ENCODE measurements around the gene HBA2. TPM values are rescaled to one million over a fixed set of nuclear protein-coding genes. Genes with fewer than 3 reads are reported as not detected.
A peak's percentile ranks its signal among the peaks of the same experiment; 100 is the strongest.

The HBA2 gene
- total RNA-seq, 5 donors from 2014 or later (not counting 1 experiment from before 2014, with no cell fraction given): 13.2 TPM; not detected in 4

GRCh38 chr16:180681-181564 is 8.2 kb downstream of the HBA2 start:
- H3K27ac ChIP-seq (ENCODE audit: low read length): no peak overlapping the region
- peak in 33 of 35 experiments; percentile 61 to 89 (median 82) for DNase-seq
- H3K36me3 ChIP-seq (ENCODE audit: control insufficient read depth in 2 of 2, extremely low read depth in 1 of 2, insufficient read depth in 1 of 2, low read length in 1 of 2): no peaks in the 10 kb centered on the region
- H3K36me3 Mint-ChIP-seq: no peaks in the 10 kb centered on the region
- no peak overlapping the region for H3K27ac Mint-ChIP-seq
- ATAC-seq (replicated peaks in 1 of 4): peak; percentile 83 to 92 (median 87)
- H3K4me1 Mint-ChIP-seq: peaks cover 0 to 17% (median 6%) of the 10 kb centered on the region in 3 donors
- ChIA-PET CTCF (interaction anchor here (0.7 to 1.3 kb wide), 6 partner anchors 8 to 181 kb away, joined by 3 to 8 read pairs (median 4); no protein-coding TSS in a partner anchor), POLR2A (no interaction called here)
- peak overlapping the region; percentile 42 to 67 for H3K4me3 ChIP-seq (ENCODE audit: control insufficient read depth in 1 of 2, extremely low read depth in 1 of 2, low read length in 1 of 2)
- peaks cover 7 to 41% of the 10 kb centered on the region in 2 experiments for H3K27me3 ChIP-seq (replicated peaks in 1 of 2; ENCODE audit: control insufficient read depth in 2 of 2, extremely low read depth in 1 of 2, insufficient read depth in 2 of 2, low read length in 1 of 2)
- peak overlapping the region; percentile 6 to 71 (median 57) for H3K4me3 Mint-ChIP-seq
- 2% methylated on average over 80 of the region's 89 CpGs for WGBS (ENCODE audit: insufficient coverage)
- H3K4me1 ChIP-seq (ENCODE audit: control insufficient read depth in 1 of 2, extremely low read depth in 1 of 2, insufficient read depth in 2 of 2, low read length in 2 of 2): peaks cover 0 to 25% of the 10 kb centered on the region in 2 experiments
- peaks cover 5 to 26% of the 10 kb centered on the region in 2 donors for H3K27me3 Mint-ChIP-seq
- H3K9me3 Mint-ChIP-seq: no peaks in the 10 kb centered on the region
- no peaks in the 10 kb centered on the region for H3K9me3 ChIP-seq

GRCh38 chr16:181565-182021 is 8.9 kb downstream of the HBA2 start:
- peaks cover 0 to 15% (median 6%) of the 10 kb centered on the region in 3 donors for H3K4me1 Mint-ChIP-seq
- H3K27ac ChIP-seq (ENCODE audit: low read length): no peak overlapping the region
- CTCF ChIA-PET: interaction anchor here (0.6 to 2.2 kb wide), 8 partner anchors 17 to 171 kb away, joined by 3 to 9 read pairs (median 4); no protein-coding TSS in a partner anchor
- H3K36me3 ChIP-seq (ENCODE audit: control insufficient read depth in 2 of 2, extremely low read depth in 1 of 2, insufficient read depth in 1 of 2, low read length in 1 of 2): no peaks in the 10 kb centered on the region
- H3K9me3 ChIP-seq: no peaks in the 10 kb centered on the region
- 11% methylated on average over 20 of the region's 22 CpGs for WGBS (ENCODE audit: insufficient coverage)
- H3K4me3 ChIP-seq (ENCODE audit: control insufficient read depth in 1 of 2, extremely low read depth in 1 of 2, low read length in 1 of 2): no peak overlapping the region
- no peak for ATAC-seq (replicated peaks in 1 of 4)
- H3K27ac Mint-ChIP-seq: no peak overlapping the region
- H3K9me3 Mint-ChIP-seq: no peaks in the 10 kb centered on the region
- H3K4me1 ChIP-seq (ENCODE audit: control insufficient read depth in 1 of 2, extremely low read depth in 1 of 2, insufficient read depth in 2 of 2, low read length in 2 of 2): peaks cover 0 to 23% of the 10 kb centered on the region in 2 experiments
- no peak overlapping the region for H3K4me3 Mint-ChIP-seq
- POLR2A ChIA-PET: no interaction called here
- peaks cover 7 to 41% of the 10 kb centered on the region in 2 experiments for H3K27me3 ChIP-seq (replicated peaks in 1 of 2; ENCODE audit: control insufficient read depth in 2 of 2, extremely low read depth in 1 of 2, insufficient read depth in 2 of 2, low read length in 1 of 2)
- peaks cover 5 to 25% of the 10 kb centered on the region in 2 donors for H3K27me3 Mint-ChIP-seq
- H3K36me3 Mint-ChIP-seq: no peaks in the 10 kb centered on the region
- peak in 2 of 35 experiments; percentile 78 to 86 for DNase-seq

GRCh38 chr16:183005-183404 is 10.3 kb downstream of the HBA2 start:
- Histone ChIP-seq H3K4me1 (ENCODE audit: control insufficient read depth in 1 of 2, extremely low read depth in 1 of 2, insufficient read depth in 2 of 2, low read length in 2 of 2) (peaks cover 0 to 21% of the 10 kb centered on the region in 2 experiments), H3K27me3 (replicated peaks in 1 of 2; ENCODE audit: control insufficient read depth in 2 of 2, extremely low read depth in 1 of 2, insufficient read depth in 2 of 2, low read length in 1 of 2) (peaks cover 6 to 29% of the 10 kb centered on the region in 2 experiments), H3K36me3 (ENCODE audit: control insufficient read depth in 2 of 2, extremely low read depth in 1 of 2, insufficient read depth in 1 of 2, low read length in 1 of 2) (peaks cover 2 to 8% of the 10 kb centered on the region in 2 donors), H3K27ac (ENCODE audit: low read length) (no peak overlapping the region), H3K9me3 (no peaks in the 10 kb centered on the region), H3K4me3 (ENCODE audit: control insufficient read depth in 1 of 2, extremely low read depth in 1 of 2, low read length in 1 of 2) (no peak overlapping the region)
- Mint-ChIP-seq H3K36me3 (peaks cover 3% of the 10 kb centered on the region), H3K4me3 (no peak overlapping the region), H3K27ac (no peak overlapping the region), H3K4me1 (peaks cover 0 to 7% (median 6%) of the 10 kb centered on the region in 3 donors), H3K27me3 (peaks cover 0 to 16% of the 10 kb centered on the region in 2 donors), H3K9me3 (no peaks in the 10 kb centered on the region)
- ATAC-seq (replicated peaks in 1 of 4) (no peak), DNase-seq (no peak)
- ChIA-PET CTCF (interaction anchor here (0.6 to 2.2 kb wide), 3 partner anchors 24 to 465 kb away, joined by 3 to 6 read pairs (median 6); no protein-coding TSS in a partner anchor), POLR2A (no interaction called here)
- WGBS (ENCODE audit: insufficient coverage): 89% methylated on average over 6 of the region's 7 CpGs

- no peak overlapping the region for H3K27ac Mint-ChIP-seq
- H3K27me3 ChIP-seq (replicated peaks in 1 of 2; ENCODE audit: control insufficient read depth in 2 of 2, extremely low read depth in 1 of 2, insufficient read depth in 2 of 2, low read length in 1 of 2): peaks cover 0 to 8% of the 10 kb centered on the region in 2 experiments
- H3K9me3 ChIP-seq: no peaks in the 10 kb centered on the region
- H3K27me3 Mint-ChIP-seq: no peaks in the 10 kb centered on the region
- ATAC-seq (replicated peaks in 1 of 4) (no peak), DNase-seq (no peak)
- no peak overlapping the region for H3K4me3 Mint-ChIP-seq
- ChIA-PET CTCF (no interaction called here), POLR2A (no interaction called here)
- peaks cover 3 to 9% (median 4%) of the 10 kb centered on the region in 3 donors for H3K4me1 Mint-ChIP-seq
- no peak overlapping the region for H3K4me3 ChIP-seq (ENCODE audit: control insufficient read depth in 1 of 2, extremely low read depth in 1 of 2, low read length in 1 of 2)
- H3K9me3 Mint-ChIP-seq: no peaks in the 10 kb centered on the region
- peaks cover 19% of the 10 kb centered on the region for H3K36me3 Mint-ChIP-seq
- H3K27ac ChIP-seq (ENCODE audit: low read length): no peak overlapping the region
- H3K4me1 ChIP-seq (ENCODE audit: control insufficient read depth in 1 of 2, extremely low read depth in 1 of 2, insufficient read depth in 2 of 2, low read length in 2 of 2): peaks cover 0 to 18% of the 10 kb centered on the region in 2 experiments
- 97% methylated on average over 12 of the region's 13 CpGs for WGBS (ENCODE audit: insufficient coverage)
- H3K36me3 ChIP-seq (ENCODE audit: control insufficient read depth in 2 of 2, extremely low read depth in 1 of 2, insufficient read depth in 1 of 2, low read length in 1 of 2): peaks cover 5 to 28% of the 10 kb centered on the region in 2 donors
These were observed 12.5 kb downstream of the HBA2 start for GRCh38 chr16:185213-185612.

GRCh38 chr16:185691-186090 is 13.0 kb downstream of the HBA2 start:
- no peak for ATAC-seq (replicated peaks in 1 of 4)
- H3K9me3 ChIP-seq: no peaks in the 10 kb centered on the region
- Mint-ChIP-seq H3K4me3 (no peak overlapping the region), H3K27me3 (no peaks in the 10 kb centered on the region), H3K9me3 (no peaks in the 10 kb centered on the region), H3K27ac (no peak overlapping the region), H3K36me3 (peaks cover 23% of the 10 kb centered on the region), H3K4me1 (peaks cover 3 to 9% (median 4%) of the 10 kb centered on the region in 3 donors)
- no peak overlapping the region for H3K4me3 ChIP-seq (ENCODE audit: control insufficient read depth in 1 of 2, extremely low read depth in 1 of 2, low read length in 1 of 2)
- POLR2A ChIA-PET: no interaction called here
- DNase-seq: no peak
- WGBS (ENCODE audit: insufficient coverage): 100% methylated on average over 1 of the region's 11 CpGs
- peaks cover 0 to 14% of the 10 kb centered on the region in 2 experiments for H3K4me1 ChIP-seq (ENCODE audit: control insufficient read depth in 1 of 2, extremely low read depth in 1 of 2, insufficient read depth in 2 of 2, low read length in 2 of 2)
- H3K27ac ChIP-seq (ENCODE audit: low read length): no peak overlapping the region
- peaks cover 7 to 32% of the 10 kb centered on the region in 2 donors for H3K36me3 ChIP-seq (ENCODE audit: control insufficient read depth in 2 of 2, extremely low read depth in 1 of 2, insufficient read depth in 1 of 2, low read length in 1 of 2)
- H3K27me3 ChIP-seq (replicated peaks in 1 of 2; ENCODE audit: control insufficient read depth in 2 of 2, extremely low read depth in 1 of 2, insufficient read depth in 2 of 2, low read length in 1 of 2): peaks cover 0 to 4% of the 10 kb centered on the region in 2 experiments
- CTCF ChIA-PET: no interaction called here

GRCh38 chr16:187330-187729 is 14.7 kb downstream of the HBA2 start:
- Histone ChIP-seq H3K36me3 (ENCODE audit: control insufficient read depth in 2 of 2, extremely low read depth in 1 of 2, insufficient read depth in 1 of 2, low read length in 1 of 2) (peaks cover 7 to 48% of the 10 kb centered on the region in 2 donors), H3K9me3 (no peaks in the 10 kb centered on the region), H3K4me1 (ENCODE audit: control insufficient read depth in 1 of 2, extremely low read depth in 1 of 2, insufficient read depth in 2 of 2, low read length in 2 of 2) (peaks cover 0 to 2% of the 10 kb centered on the region in 2 experiments), H3K27ac (ENCODE audit: low read length) (no peak overlapping the region), H3K27me3 (replicated peaks in 1 of 2; ENCODE audit: control insufficient read depth in 2 of 2, extremely low read depth in 1 of 2, insufficient read depth in 2 of 2, low read length in 1 of 2) (no peaks in the 10 kb centered on the region), H3K4me3 (ENCODE audit: control insufficient read depth in 1 of 2, extremely low read depth in 1 of 2, low read length in 1 of 2) (no peak overlapping the region)
- no peaks in the 10 kb centered on the region for H3K9me3 Mint-ChIP-seq
- no peak overlapping the region for H3K4me3 Mint-ChIP-seq
- peaks cover 34% of the 10 kb centered on the region for H3K36me3 Mint-ChIP-seq
- CTCF ChIA-PET: interaction anchor here in 1 of 2 donors (0.5 kb wide), 1 partner anchor 81 kb away, joined by 7 read pairs; no protein-coding TSS in a partner anchor
- no peaks in the 10 kb centered on the region for H3K27me3 Mint-ChIP-seq
- peaks cover 0 to 8% (median 4%) of the 10 kb centered on the region in 3 donors for H3K4me1 Mint-ChIP-seq
- WGBS (ENCODE audit: insufficient coverage): 98% methylated on average over 6 of the region's 8 CpGs
- no peak overlapping the region for H3K27ac Mint-ChIP-seq
- no peak for DNase-seq
- no peak for ATAC-seq (replicated peaks in 1 of 4)
- POLR2A ChIA-PET: no interaction called here

Measured in T-cell (primary cell).